H1 (cell line): ENCODE data around the gene GJB3. TPM values are rescaled to one million over a fixed set of nuclear protein-coding genes. Genes with fewer than 3 reads are reported as not detected.

Experiments
- CTCF ChIA-PET: fragments of 300-600 bp; sonication (Branson Sonifier 250); formaldehyde crosslinking; loops from one replicate; lab custom pipeline; 2021; ENCODE audit not compliant: partially characterized antibody; lab: Charles Lee
- POLR2A ChIA-PET: fragments of 300-600 bp; sonication (Branson Sonifier 250); formaldehyde crosslinking; loops from one replicate; lab custom pipeline; 2021; ENCODE audit warnings: inconsistent platforms; ENCODE audit not compliant: partially characterized antibody; lab: Charles Lee
- DNase-seq, 2 experiments: peaks; one replicate each; pipeline versions ENCODE4 v3.0.0 to v3.0.0-alpha.2; 2010 to 2022; ENCODE audit warnings: low spot score in 2 of 2, low read depth in 1 of 2, mixed read lengths in 1 of 2
- FAIRE-seq: peaks from 2 replicates; lab custom pipeline; 2011; peaks lifted over from hg19 to GRCh38; lab: Jason Lieb, UNC
- H2AFZ ChIP-seq: 2 replicates; pipeline ENCODE4 v1.8.1; 2012; ENCODE audit warnings: low read length, inconsistent platforms
- H2AK5ac ChIP-seq: 2 replicates; pipeline ENCODE4 v1.6.1; 2013; ENCODE audit warnings: low read depth, low read length
- H2BK120ac ChIP-seq: replicated peaks from 2 replicates; pipeline ENCODE3; 2013; ENCODE audit warnings: low read depth, low read length, inconsistent platforms
- H2BK12ac ChIP-seq: 2 replicates; pipeline ENCODE4 v1.6.1; 2013; ENCODE audit warnings: low read depth, low read length
- H2BK15ac ChIP-seq: 2 replicates; pipeline ENCODE4 v1.6.1; 2013; ENCODE audit warnings: low read length
- H2BK20ac ChIP-seq: 2 replicates; pipeline ENCODE4 v1.6.1; 2013; ENCODE audit warnings: low read length
- H2BK5ac ChIP-seq: 2 replicates; pipeline ENCODE4 v1.6.1; 2013; ENCODE audit warnings: low read depth, low read length
- H3K14ac ChIP-seq: 2 replicates; pipeline ENCODE4 v1.6.1; 2013; ENCODE audit warnings: inconsistent platforms; ENCODE audit not compliant: insufficient read length
- H3K18ac ChIP-seq: 2 replicates; pipeline ENCODE4 v1.6.1; 2013; ENCODE audit warnings: low read length; ENCODE audit errors: extremely low read depth
- H3K23ac ChIP-seq: 2 replicates; pipeline ENCODE4 v1.6.1; 2013; ENCODE audit warnings: inconsistent platforms; ENCODE audit not compliant: insufficient read length
- H3K23me2 ChIP-seq: 2 replicates; pipeline ENCODE4 v1.6.1; 2013; ENCODE audit warnings: low read depth, low read length
- H3K27ac ChIP-seq: 2 replicates; pipeline ENCODE4 v1.6.1; 2011; ENCODE audit warnings: low read depth, low read length, inconsistent platforms
- H3K27me3 ChIP-seq, 4 experiments: replicated peaks in 1 of 4; 1 replicate in 1 of 4; 2 replicates in 3 of 4; pipeline versions ENCODE4 v1.6.1 to v1.8.1; 2011 to 2013; ENCODE audit warnings: low read length in 3 of 4, mild to moderate bottlenecking in 3 of 4, inconsistent platforms in 2 of 4, mixed read lengths in 2 of 4, moderate library complexity in 1 of 4; ENCODE audit not compliant: control insufficient read depth in 3 of 4, insufficient read depth in 3 of 4; ENCODE audit errors: extremely low read depth in 1 of 4
- H3K36me3 ChIP-seq, 4 experiments: 2 replicates each; pipeline versions ENCODE4 v1.6.1 to v1.8.1; 2011 to 2013; ENCODE audit warnings: mild to moderate bottlenecking in 4 of 4, low read length in 3 of 4, moderate library complexity in 2 of 4, control low read depth in 1 of 4, inconsistent platforms in 1 of 4; ENCODE audit not compliant: insufficient read depth in 4 of 4, control insufficient read depth in 2 of 4
- H3K4ac ChIP-seq: replicated peaks from 2 replicates; pipeline ENCODE3; 2013; ENCODE audit warnings: low read length, low read depth, mixed read lengths, inconsistent platforms; ENCODE audit not compliant: insufficient read length
- H3K4me1 ChIP-seq, 4 experiments: replicated peaks in 1 of 4; 1 replicate in 1 of 4; 2 replicates in 3 of 4; pipeline versions ENCODE4 v1.6.1 to v1.8.1; 2011 to 2013; ENCODE audit warnings: low read length in 3 of 4, inconsistent platforms in 2 of 4, mixed read lengths in 1 of 4; ENCODE audit not compliant: insufficient read depth in 4 of 4, control insufficient read depth in 3 of 4
- H3K4me2 ChIP-seq, 2 experiments: 2 replicates each; pipeline versions ENCODE4 v1.6.1 to v1.8.1; 2011 to 2013; ENCODE audit warnings: low read depth in 2 of 2, low read length in 2 of 2, control low read depth in 1 of 2, inconsistent platforms in 1 of 2, mild to moderate bottlenecking in 1 of 2; ENCODE audit not compliant: insufficient read depth in 1 of 2
- H3K4me3 ChIP-seq, 4 experiments: fragments of 200-600, 300-600 bp in 1 of 4; sonication (generic), shearing (Covaris generic), sonication (Bioruptor Twin) in 1 of 4; 2 replicates each; pipeline versions ENCODE4 v1.5.1 to v1.8.1; 2011 to 2016; ENCODE audit warnings: low read length in 4 of 4, low read depth in 3 of 4, control low read depth in 2 of 4, inconsistent platforms in 2 of 4, mild to moderate bottlenecking in 2 of 4, mixed read lengths in 1 of 4, moderate library complexity in 1 of 4; ENCODE audit not compliant: insufficient read depth in 2 of 4; ENCODE audit errors: extremely low read depth in 1 of 4
- H3K56ac ChIP-seq: replicated peaks from 2 replicates; pipeline ENCODE3; 2013; ENCODE audit warnings: low read depth, mild to moderate bottlenecking, mixed read lengths, low read length, inconsistent platforms; ENCODE audit not compliant: insufficient read length
- H3K79me1 ChIP-seq: 2 replicates; pipeline ENCODE4 v1.6.1; 2013; ENCODE audit warnings: low read depth, low read length, control low read depth
- H3K79me2 ChIP-seq, 2 experiments: 2 replicates each; pipeline versions ENCODE4 v1.6.1 to v1.8.1; 2012 to 2013; ENCODE audit warnings: low read length in 2 of 2, mild to moderate bottlenecking in 2 of 2, inconsistent platforms in 1 of 2; ENCODE audit not compliant: insufficient read depth in 2 of 2, control insufficient read depth in 1 of 2
- H3K9ac ChIP-seq, 4 experiments: replicated peaks in 1 of 4; 1 replicate in 1 of 4; 2 replicates in 3 of 4; pipeline versions ENCODE4 v1.6.1 to v1.8.1; 2011 to 2013; ENCODE audit warnings: low read depth in 3 of 4, low read length in 3 of 4, control low read depth in 2 of 4, mild to moderate bottlenecking in 2 of 4, moderate library complexity in 2 of 4, inconsistent platforms in 1 of 4; ENCODE audit errors: extremely low read depth in 1 of 4
- H3K9me3 ChIP-seq, 2 experiments: 2 replicates each; pipeline versions ENCODE4 v1.6.1 to v1.8.1; 2012 to 2013; ENCODE audit warnings: mild to moderate bottlenecking in 2 of 2, moderate library complexity in 2 of 2, control low read depth in 1 of 2, inconsistent platforms in 1 of 2, low read depth in 1 of 2, low read length in 1 of 2, mixed read lengths in 1 of 2; ENCODE audit not compliant: insufficient read depth in 2 of 2
- H4K20me1 ChIP-seq, 2 experiments: replicated peaks in 1 of 2; 2 replicates each; pipeline versions ENCODE3 to v1.8.1; 2011 to 2013; ENCODE audit warnings: inconsistent platforms in 2 of 2, low read length in 2 of 2, mild to moderate bottlenecking in 1 of 2; ENCODE audit not compliant: insufficient read depth in 2 of 2, control insufficient read depth in 1 of 2
- H4K5ac ChIP-seq: 2 replicates; pipeline ENCODE4 v1.6.1; 2013; ENCODE audit warnings: low read length, low read depth, mixed read lengths, inconsistent platforms; ENCODE audit not compliant: insufficient read length
- H4K8ac ChIP-seq: 2 replicates; pipeline ENCODE4 v1.8.0; 2013; ENCODE audit warnings: mild to moderate bottlenecking, moderate library complexity, low read length, inconsistent platforms; ENCODE audit not compliant: insufficient read depth; ENCODE audit errors: extremely low read depth
- H4K91ac ChIP-seq: replicated peaks from 2 replicates; pipeline ENCODE3; 2013; ENCODE audit warnings: low read length, mixed read lengths, inconsistent platforms; ENCODE audit not compliant: insufficient read length
- ZNF274 ChIP-seq: IDR thresholded peaks from 2 replicates; pipeline ENCODE4 v1.7.0; 2012; ENCODE audit warnings: low read length, borderline replicate concordance; ENCODE audit errors: extremely low read depth
- WGBS, 2 experiments: shearing (Covaris generic) in 1 of 2; methylation state at CpG; one replicate each; pipeline versions ENCODE4 v1.1.6 to v1.1.7; 2013 to 2015; ENCODE audit warnings: low lambda C conversion rate in 2 of 2, mixed read lengths in 2 of 2, inconsistent platforms in 1 of 2, low coverage in 1 of 2, missing lambda C conversion rate in 1 of 2; ENCODE audit not compliant: insufficient replicate concordance in 2 of 2, insufficient coverage in 1 of 2, insufficient read length in 1 of 2; ENCODE audit errors: extremely low coverage in 1 of 2, missing lambda C conversion rate in 1 of 2; 5-methylcytosine and 5-hydroxymethylcytosine counted together
- polyA plus RNA-seq, 7 experiments: library from polyadenylated mRNA; depleted of rRNA in 3 of 7; stranded (reverse) in 5 of 7; unstranded in 2 of 7; fragments of >200 nt in 5 of 7; fragments of 200-250 nt in 2 of 7; gene quantifications; 1 replicate in 5 of 7; 2 replicates in 1 of 7; 4 replicates in 1 of 7; pipeline versions ENCODE4 v1.2.1 to v1.2.3, GENCODE V29; 2011 to 2013; ENCODE audit warnings: missing spikeins in 2 of 7, mixed read lengths in 2 of 7
- total RNA-seq: library from RNA; stranded (reverse); fragmentation: NEBNext Ultra II Directional; extraction: Animal tissue kit (Norgen Biotek cat#: 25700); gene quantifications from 2 replicates; pipeline ENCODE4 v1.2.1, GENCODE V29; 2021

The GJB3 gene
- total and polyA plus RNA-seq, 2 of the 8 experiments (the other 6 are each of a cell fraction or from before 2014, with no cell fraction given): 0.93 to 1.6 TPM

DNA sequence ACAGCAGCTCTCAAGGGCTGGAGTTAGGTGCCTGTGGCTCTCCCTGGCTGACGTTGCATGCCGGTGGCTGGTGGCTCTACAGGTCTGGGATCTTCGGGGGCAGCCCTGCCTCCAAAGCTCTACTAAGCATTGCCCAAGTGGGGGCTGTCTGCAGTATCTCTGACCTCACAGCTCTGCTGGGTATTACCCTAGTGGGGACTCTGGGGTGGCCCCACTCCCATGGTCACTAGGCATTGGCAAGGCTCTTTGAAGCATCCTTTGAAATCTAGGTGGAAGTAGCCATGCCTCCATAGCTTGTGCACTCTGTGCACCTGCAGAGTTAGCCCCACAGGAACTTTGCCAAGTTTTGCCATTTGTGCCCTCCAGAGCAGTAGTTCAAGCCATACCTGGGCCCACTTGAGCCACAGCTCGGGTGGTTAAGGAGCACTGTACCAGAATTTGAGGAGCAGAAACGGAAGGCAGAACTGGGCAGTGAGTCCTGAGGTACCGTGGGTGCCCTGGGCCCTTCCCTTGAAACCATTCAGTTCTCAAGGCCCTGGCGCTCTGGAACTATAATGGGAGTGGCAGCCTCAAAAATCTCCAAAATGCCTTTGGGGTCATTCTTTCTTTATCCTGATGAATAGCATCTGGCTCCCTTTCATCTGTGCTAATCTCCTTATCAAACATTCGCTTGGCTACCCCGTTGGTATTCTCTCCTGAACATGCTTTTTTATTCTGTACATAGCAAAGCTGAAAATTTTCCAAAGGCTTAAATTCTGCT, 27.2 kb downstream of the GJB3 start:
- Histone ChIP-seq H3K4me2 (no peak overlapping the region), H3K23me2 (no peaks in the 10 kb centered on the region), H3K27ac (no peak overlapping the region), H3K79me2 (no peaks in the 10 kb centered on the region), H3K27me3 (no peaks in the 10 kb centered on the region), H2BK20ac (no peak overlapping the region), H4K91ac (no peak overlapping the region), H3K4ac (no peak overlapping the region), H3K56ac (no peak overlapping the region), H2BK12ac (no peak overlapping the region), H4K5ac (no peak overlapping the region), H3K4me1 (no peaks in the 10 kb centered on the region), H4K20me1 (no peaks in the 10 kb centered on the region), H2BK120ac (no peak overlapping the region), H2AFZ (no peak overlapping the region), H3K36me3 (no peaks in the 10 kb centered on the region), H3K9ac (no peak overlapping the region), H4K8ac (no peak overlapping the region; the same call in 1 of the 2 replicates), H3K23ac (no peak overlapping the region), H3K4me3 (no peak overlapping the region), H2AK5ac (no peak overlapping the region), H2BK5ac (no peak overlapping the region), H3K14ac (no peak overlapping the region), H3K79me1 (no peaks in the 10 kb centered on the region), H2BK15ac (no peak overlapping the region), H3K18ac (no peak overlapping the region), H3K9me3 (no peaks in the 10 kb centered on the region)
- WGBS, 2 experiments: 87% methylated on average over 9 of the region's 9 CpGs; no CpG with 5 or more reads in 1 of the 2 experiments
- no peak for TF ChIP-seq ZNF274
- POLR2A ChIA-PET: no interaction called here
- FAIRE-seq: no peak
- CTCF ChIA-PET: interaction anchor here (0.7 to 2.7 kb wide), 4 partner anchors 22 to 44 kb away, joined by 3 to 11 read pairs (median 4); no protein-coding TSS in a partner anchor
- peak in 1 of 2 experiments; percentile 39 for DNase-seq
